H54 (cell line): ENCODE results near the gene NCKAP5.

Experiments used
- DNase-seq: peaks from one replicate; pipeline ENCODE4 v3.0.0; 2011; ENCODE audit warnings: low spot score, mixed read lengths; ENCODE audit not compliant: insufficient read length
- FAIRE-seq: peaks from 3 replicates; lab custom pipeline; 2011; peaks lifted over from hg19 to GRCh38; lab: Jason Lieb, UNC
- POLR2A ChIP-seq: IDR thresholded peaks from 2 replicates; pipeline ENCODE4 v1.6.1; 2011; ENCODE audit warnings: low read depth, mild to moderate bottlenecking, low read length

NCKAP5 gene

GRCh38 chr2:132633635-132634034, 934.6 kb downstream of the NCKAP5 start:
- no peak for DNase-seq
- no peak for TF ChIP-seq POLR2A
- no peak for FAIRE-seq

DNA sequence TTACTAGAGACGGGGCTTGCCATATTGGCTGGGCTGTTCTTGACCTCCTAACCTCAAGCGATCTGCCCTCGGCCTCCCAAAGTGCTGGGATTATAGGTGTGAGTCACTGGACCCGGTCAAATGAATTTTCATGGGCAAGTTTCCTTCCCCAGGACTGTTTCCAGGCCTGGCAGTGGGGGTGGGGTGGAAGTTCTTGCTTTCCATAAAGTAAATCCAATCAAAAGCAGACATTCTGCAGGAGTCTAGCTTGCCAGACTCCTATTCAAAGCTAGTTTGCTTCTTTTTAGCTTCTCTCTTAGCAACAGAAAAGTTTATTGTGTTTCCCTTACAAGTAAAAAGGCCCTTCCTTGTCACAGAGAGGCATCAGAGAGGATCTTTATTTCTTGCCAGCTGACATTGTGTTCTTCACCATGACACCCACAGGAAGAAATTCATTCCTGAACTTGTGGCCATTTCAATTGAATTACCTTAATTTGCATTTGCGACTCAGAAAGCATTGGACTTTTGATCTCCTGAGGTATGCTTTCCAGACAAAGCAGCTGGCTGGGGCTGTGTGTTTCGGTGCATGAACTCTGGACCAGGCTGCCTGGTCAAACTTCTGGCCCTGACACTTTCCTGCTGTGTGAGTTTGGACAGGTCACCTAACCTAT, 936.1 kb downstream of the NCKAP5 start:
- DNase-seq (no peak), FAIRE-seq (peak; percentile 50)
- TF ChIP-seq POLR2A: no peak

DNA sequence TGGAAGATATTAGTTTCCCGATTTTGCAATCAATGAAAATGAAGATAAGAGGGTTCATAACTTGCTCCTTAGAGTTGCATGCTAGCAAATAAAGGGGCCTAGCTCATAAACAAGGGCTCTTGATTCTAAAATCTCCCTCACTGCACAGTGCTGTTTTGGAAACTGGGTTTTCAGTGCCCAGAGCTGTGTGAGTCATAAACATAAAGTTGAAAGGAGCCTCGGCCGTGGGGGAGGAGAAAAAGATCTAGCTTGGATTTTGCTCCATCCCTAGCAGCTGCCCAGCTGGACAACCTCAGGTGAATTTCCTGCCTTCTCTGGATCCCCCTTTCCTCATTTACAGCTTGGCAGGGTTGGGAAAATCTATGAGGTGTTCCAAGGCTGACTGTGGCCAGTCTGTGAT, 940.7 kb downstream of the NCKAP5 start:
- no peak for DNase-seq
- no peak for TF ChIP-seq POLR2A
- no peak for FAIRE-seq

DNA sequence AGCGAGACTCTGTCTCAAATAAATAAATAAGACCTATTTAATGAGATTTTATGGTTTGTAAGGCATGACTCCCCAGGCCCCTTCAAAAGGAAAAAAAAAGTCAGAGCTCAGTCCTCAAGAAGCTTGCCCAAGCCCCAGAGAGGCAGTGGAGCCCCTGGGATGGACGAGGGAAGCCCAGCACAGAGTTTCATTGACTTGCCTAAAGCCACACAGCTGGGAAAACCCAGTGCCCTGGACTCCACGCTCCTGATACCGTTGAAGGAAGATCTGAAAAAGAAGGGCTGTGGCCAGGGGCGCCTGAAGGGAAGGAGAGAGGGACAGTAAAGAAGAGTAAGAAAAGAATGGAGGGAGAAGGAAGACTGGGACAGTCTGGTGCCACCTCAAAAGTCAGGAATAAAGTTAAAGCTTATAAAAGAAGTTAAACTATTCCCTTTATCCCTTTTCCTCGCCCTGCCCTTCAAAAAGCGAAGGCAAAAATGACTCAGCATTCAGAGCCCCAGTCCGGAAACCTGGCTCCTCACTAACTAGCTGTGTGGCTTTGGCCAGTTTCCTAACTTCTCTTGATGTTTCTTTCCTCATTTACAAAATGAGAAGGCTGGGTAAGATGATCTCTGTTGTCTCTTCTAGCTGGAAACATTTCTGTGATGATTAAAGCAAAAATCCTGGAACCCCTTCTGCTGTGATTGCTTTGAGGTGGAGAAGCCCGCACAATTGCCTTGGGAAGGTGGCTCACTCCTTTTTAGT, 945.0 kb downstream of the NCKAP5 start:
- TF ChIP-seq POLR2A: no peak
- DNase-seq: peak; percentile 51
- FAIRE-seq: peak; percentile 55
